Gastrocnemius medialis (tissue), 4 donors: ENCODE results near the gene RPS14. TPM values are rescaled to one million over a fixed set of nuclear protein-coding genes. Genes with fewer than 3 reads are reported as not detected.

Experiments used
- ATAC-seq, 2 donors: fragments of 150-250 bp; one replicate each; pipeline ENCODE4 v1.9.1; 2016
- DNase-seq, 2 donors: peaks; one replicate each; pipeline ENCODE4 v3.0.0-alpha.2; 2019
- H3K27ac ChIP-seq, 4 donors: fragments of 200-600 bp; sonication (generic); 1 replicate in 1 of 4; 2 replicates in 3 of 4; pipeline ENCODE4 v1.5.1; 2016 to 2018; ENCODE audit warnings: mild to moderate bottlenecking in 2 of 4, moderate library complexity in 1 of 4
- H3K27me3 ChIP-seq, 3 donors: fragments of 200-600 bp; sonication (generic) in 2 of 3; 1 replicate in 1 of 3; 2 replicates in 2 of 3; pipeline versions ENCODE4 v1.5.1 to v1.6.0; 2016 to 2019; ENCODE audit warnings: mild to moderate bottlenecking in 1 of 3, moderate library complexity in 1 of 3
- H3K36me3 ChIP-seq, 2 donors: fragments of 200-600 bp; sonication (generic) in 1 of 2; one replicate each; pipeline ENCODE4 v1.5.1; 2017 to 2018
- H3K4me1 ChIP-seq, 2 donors: fragments of 200-600 bp; sonication (generic) in 1 of 2; one replicate each; pipeline ENCODE4 v1.5.1; 2016 to 2017; ENCODE audit warnings: mild to moderate bottlenecking in 2 of 2
- H3K4me3 ChIP-seq, 4 donors: fragments of 200-600 bp; sonication (generic) in 3 of 4; 1 replicate in 1 of 4; 2 replicates in 3 of 4; pipeline ENCODE4 v1.5.1; 2016 to 2019; ENCODE audit warnings: mild to moderate bottlenecking in 2 of 4
- H3K9me3 ChIP-seq, 3 donors: fragments of 200-600 bp; sonication (generic) in 2 of 3; 1 replicate in 1 of 3; 2 replicates in 2 of 3; pipeline ENCODE4 v1.5.1; 2016 to 2019
- POLR2A ChIP-seq, 2 donors: fragments of 450-650 bp; IDR thresholded peaks; one replicate each; pipeline ENCODE4 v1.6.1; 2017; ENCODE audit warnings: antibody characterized with exemption in 2 of 2, mild to moderate bottlenecking in 2 of 2, moderate library complexity in 2 of 2
- in situ Hi-C, 4 donors: fragments of 200-750 bp; cut with MboI; loops; one replicate each; pipeline versions ENCODE4 v1.15.0 to v1.8.0; 2017; ENCODE audit warnings: low sequenced_read_pairs in 4 of 4
- intact Hi-C: fragments of 100-400 bp; cut with DNase I; formaldehyde crosslinking; loops from one replicate; pipeline ENCODE4 v1.15.1; 2023; ENCODE audit warnings: low total_unique reads
- total RNA-seq, 4 donors: library from RNA; depleted of rRNA; stranded (reverse); fragments of >200 nt; gene quantifications; one replicate each; pipeline versions ENCODE4 v1.1.0 to v1.2.3, GENCODE V29; 2016
- TF ChIP-seq, protein P1 (sequence below), 5 experiments: fragments of 450-650 bp in 3 of 5; fragments of 200-600 bp in 2 of 5; sonication (generic) in 2 of 5; IDR thresholded peaks in 4 of 5; conservative IDR thresholded peaks in 1 of 5; 1 replicate in 4 of 5; 2 replicates in 1 of 5; pipeline ENCODE4 v1.5.1; 2016 to 2019; ENCODE audit warnings: antibody characterized with exemption in 5 of 5, mild to moderate bottlenecking in 3 of 5, moderate library complexity in 3 of 5

The RPS14 gene
- total RNA-seq, 4 donors from 2014 or later: 1,865 to 2,215 (median 2,024) TPM

DNA sequence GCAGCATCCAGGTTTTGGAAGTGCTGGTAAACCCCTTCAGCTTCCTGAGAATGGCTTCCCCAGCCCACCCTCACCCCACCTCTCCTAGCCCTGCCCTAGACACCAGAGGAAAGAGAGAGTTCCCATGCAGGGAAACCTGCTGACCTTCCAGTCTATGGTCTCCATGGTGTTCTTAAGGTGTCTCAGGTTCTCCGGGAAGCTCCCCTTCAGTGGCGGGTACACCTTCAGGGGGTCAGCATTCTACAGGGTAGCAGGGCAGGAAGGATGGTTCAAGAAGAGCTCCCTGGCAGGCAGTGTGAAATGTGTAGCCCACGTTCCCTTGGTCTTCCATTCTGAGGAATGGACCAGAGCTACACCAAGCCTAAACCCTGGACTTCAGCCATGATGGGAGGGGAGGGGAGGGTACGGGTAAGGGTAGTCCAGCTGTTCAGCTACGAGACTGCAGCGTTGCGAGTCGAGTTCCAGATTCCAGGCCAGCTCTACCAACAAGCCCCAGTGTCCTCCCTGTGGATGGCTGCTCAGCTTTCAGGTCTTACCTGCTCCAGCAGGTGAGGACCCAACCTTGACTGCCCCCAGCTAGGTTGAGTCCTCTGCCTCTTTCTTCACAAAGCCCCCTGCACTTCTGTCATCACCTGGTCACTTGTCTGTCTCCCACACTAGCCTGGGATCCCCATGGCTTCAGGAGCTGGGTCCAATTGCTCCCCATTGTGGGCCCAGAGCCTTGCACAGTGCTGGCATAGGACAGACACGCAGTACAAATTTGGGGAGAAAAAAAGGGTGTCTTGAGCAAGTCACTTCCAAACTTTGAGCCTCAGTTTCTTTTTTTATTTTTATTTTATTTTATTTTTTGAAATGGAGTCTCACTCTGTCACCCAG, 44.4 kb downstream of the RPS14 start:
- DNase-seq (no peak), ATAC-seq (no peak)
- in situ Hi-C loops (no loop called here), intact Hi-C loops (no loop called here)
- Histone ChIP-seq H3K4me1 (peaks cover 3 to 4% of the 10 kb centered on the region in 2 donors), H3K4me3 (no peak overlapping the region), H3K9me3 (no peaks in the 10 kb centered on the region), H3K27ac (no peak overlapping the region), H3K27me3 (no peaks in the 10 kb centered on the region), H3K36me3 (peaks cover 0 to 19% of the 10 kb centered on the region in 2 donors)
- TF ChIP-seq, protein P1, sequence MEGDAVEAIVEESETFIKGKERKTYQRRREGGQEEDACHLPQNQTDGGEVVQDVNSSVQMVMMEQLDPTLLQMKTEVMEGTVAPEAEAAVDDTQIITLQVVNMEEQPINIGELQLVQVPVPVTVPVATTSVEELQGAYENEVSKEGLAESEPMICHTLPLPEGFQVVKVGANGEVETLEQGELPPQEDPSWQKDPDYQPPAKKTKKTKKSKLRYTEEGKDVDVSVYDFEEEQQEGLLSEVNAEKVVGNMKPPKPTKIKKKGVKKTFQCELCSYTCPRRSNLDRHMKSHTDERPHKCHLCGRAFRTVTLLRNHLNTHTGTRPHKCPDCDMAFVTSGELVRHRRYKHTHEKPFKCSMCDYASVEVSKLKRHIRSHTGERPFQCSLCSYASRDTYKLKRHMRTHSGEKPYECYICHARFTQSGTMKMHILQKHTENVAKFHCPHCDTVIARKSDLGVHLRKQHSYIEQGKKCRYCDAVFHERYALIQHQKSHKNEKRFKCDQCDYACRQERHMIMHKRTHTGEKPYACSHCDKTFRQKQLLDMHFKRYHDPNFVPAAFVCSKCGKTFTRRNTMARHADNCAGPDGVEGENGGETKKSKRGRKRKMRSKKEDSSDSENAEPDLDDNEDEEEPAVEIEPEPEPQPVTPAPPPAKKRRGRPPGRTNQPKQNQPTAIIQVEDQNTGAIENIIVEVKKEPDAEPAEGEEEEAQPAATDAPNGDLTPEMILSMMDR (IDR thresholded peaks at IDR 0.05 in 4 of 5, conservative IDR thresholded peaks at IDR 0.05 in 1 of 5): no peak
- TF ChIP-seq POLR2A (IDR thresholded peaks at IDR 0.05): no peak

DNA sequence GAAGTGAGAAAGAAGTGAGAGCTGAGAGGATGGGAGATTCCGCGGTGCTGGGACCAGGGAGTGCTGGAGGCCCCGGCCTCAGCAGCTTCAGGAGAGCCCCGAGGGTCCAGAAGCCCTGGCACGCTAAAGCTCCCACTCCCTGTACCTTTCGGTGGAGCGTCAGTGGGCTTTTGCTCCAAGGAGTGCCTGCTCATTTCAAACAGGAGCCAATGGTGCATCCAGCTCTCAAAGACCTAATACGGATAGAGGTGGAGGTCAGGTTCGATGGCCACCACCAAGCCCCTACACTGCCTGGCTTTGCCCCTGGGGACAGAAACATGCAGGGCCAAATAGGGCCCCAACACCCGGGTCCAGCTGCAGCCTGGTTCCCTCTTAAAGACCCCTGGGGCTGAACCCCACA, 45.0 kb downstream of the RPS14 start:
- no peaks in the 10 kb centered on the region for H3K4me1 ChIP-seq
- peaks cover 0 to 25% of the 10 kb centered on the region in 2 donors for H3K36me3 ChIP-seq
- ATAC-seq (no peak), DNase-seq (no peak)
- H3K27ac ChIP-seq: no peak overlapping the region
- H3K4me3 ChIP-seq: no peak overlapping the region
- TF ChIP-seq POLR2A (IDR thresholded peaks at IDR 0.05): no peak
- TF ChIP-seq, protein P1 (IDR thresholded peaks at IDR 0.05 in 4 of 5, conservative IDR thresholded peaks at IDR 0.05 in 1 of 5): no peak
- intact Hi-C loops: no loop called here
- H3K27me3 ChIP-seq: no peaks in the 10 kb centered on the region
- in situ Hi-C loops: no loop called here
- no peaks in the 10 kb centered on the region for H3K9me3 ChIP-seq

DNA sequence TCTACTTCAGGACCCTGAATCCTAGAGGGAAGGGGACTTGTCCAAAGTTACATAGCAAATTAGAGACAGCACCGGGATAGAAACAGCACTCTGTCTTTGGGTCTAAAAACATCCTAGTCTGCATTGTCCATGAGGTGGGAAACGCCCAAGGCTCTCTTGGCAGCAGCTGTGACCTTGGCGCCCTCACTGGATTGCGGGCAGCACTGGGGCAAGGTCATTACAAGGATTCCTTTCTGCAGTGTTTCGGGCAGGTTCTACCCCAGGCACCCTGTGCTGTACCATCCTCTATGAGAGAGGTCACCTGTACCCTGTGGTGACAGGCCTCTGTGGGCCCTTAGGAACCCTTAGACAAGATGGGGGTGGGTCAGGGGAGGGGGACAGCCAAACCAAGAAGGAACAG, 45.4 kb downstream of the RPS14 start:
- no peaks in the 10 kb centered on the region for H3K4me1 ChIP-seq

DNA sequence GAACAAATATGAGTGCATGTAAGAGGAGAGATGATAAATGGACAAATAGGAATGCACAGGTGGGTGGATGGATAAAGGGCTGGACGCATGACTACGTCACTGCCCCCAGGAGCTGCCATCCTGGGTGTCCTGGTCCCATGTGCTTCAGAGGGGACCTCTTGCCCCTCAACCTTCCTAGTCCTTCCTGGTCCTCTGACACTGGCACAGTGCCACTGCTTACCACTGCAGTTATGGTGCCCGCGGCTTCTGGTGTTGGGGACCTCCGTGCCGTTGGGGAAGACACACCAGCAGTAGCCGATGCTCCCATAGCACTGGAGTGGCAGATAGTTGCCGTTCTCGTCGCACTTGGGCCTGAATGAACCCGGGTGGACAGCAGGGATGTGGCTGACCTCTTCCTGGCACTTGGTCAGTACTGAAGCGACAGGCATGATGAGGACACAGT, 46.6 kb downstream of the RPS14 start:
- Histone ChIP-seq H3K27ac (no peak overlapping the region), H3K4me1 (no peaks in the 10 kb centered on the region), H3K36me3 (peaks cover 0 to 41% of the 10 kb centered on the region in 2 donors), H3K27me3 (no peaks in the 10 kb centered on the region), H3K4me3 (no peak overlapping the region), H3K9me3 (no peaks in the 10 kb centered on the region)
- in situ Hi-C loops (no loop called here), intact Hi-C loops (no loop called here)
- no peak for DNase-seq
- no peak for ATAC-seq
- no peak for TF ChIP-seq POLR2A (IDR thresholded peaks at IDR 0.05)
- TF ChIP-seq, protein P1 (IDR thresholded peaks at IDR 0.05 in 4 of 5, conservative IDR thresholded peaks at IDR 0.05 in 1 of 5): no peak

More for the DNA sequence above, 45.4 kb downstream of the RPS14 start:
- DNase-seq (no peak), ATAC-seq (no peak)
- Histone ChIP-seq H3K9me3 (no peaks in the 10 kb centered on the region), H3K4me3 (no peak overlapping the region), H3K36me3 (peaks cover 0 to 29% of the 10 kb centered on the region in 2 donors), H3K27me3 (no peaks in the 10 kb centered on the region), H3K27ac (no peak overlapping the region)
- no peak for TF ChIP-seq POLR2A (IDR thresholded peaks at IDR 0.05)
- TF ChIP-seq, protein P1 (IDR thresholded peaks at IDR 0.05 in 4 of 5, conservative IDR thresholded peaks at IDR 0.05 in 1 of 5): no peak
- intact Hi-C loops: no loop called here
- in situ Hi-C loops: no loop called here
